ENCODE results near the gene FADS6. TPM values are rescaled to one million over a fixed set of nuclear protein-coding genes. Genes with fewer than 3 reads are reported as not detected.
"Not testable (repeated sequence)": the region's sequence is repeated elsewhere in the genome, so short reads cannot be mapped to it uniquely, and the experiment has no call there.

Gene FADS6
- total RNA-seq, 1 experiment from 2014 or later, result not detected

- no peak for DNase-seq
Measured at GRCh38 chr17:74922694-74923537, 29.5 kb upstream of the FADS6 start, which contains the start of gene USH1G. Gene USH1G, minus strand, starts transcription at chr17:74923255. Its CDS starts 182 bp downstream, at chr17:74923073.

GRCh38 chr17:74922172-74922571, 28.7 kb upstream of the FADS6 start:
- H3K27me3 ChIP-seq, result peaks cover 43% of the 10 kb centered on the region
- H3K9me3 ChIP-seq, result no peaks in the 10 kb centered on the region
- DNase-seq, result no peak

More at GRCh38 chr17:74922694-74923537, 29.5 kb upstream of the FADS6 start, which contains the start of gene USH1G:
- peak within 1 kb of the TSS; percentile 36 for H3K4me3 ChIP-seq
- H3K27me3 ChIP-seq, result peaks cover 44% of the 10 kb centered on the region
- no peaks in the 10 kb centered on the region for H3K9me3 ChIP-seq
- H3K36me3 ChIP-seq, result no peaks in the 10 kb centered on the region

GRCh38 chr17:74921769-74922168, 28.3 kb upstream of the FADS6 start:
- Histone ChIP-seq H3K36me3 (no peaks in the 10 kb centered on the region), H3K27me3 (peaks cover 40% of the 10 kb centered on the region), H3K4me3 (no peak overlapping the region), H3K9me3 (no peaks in the 10 kb centered on the region)
- DNase-seq, result no peak

More at GRCh38 chr17:74922172-74922571, 28.7 kb upstream of the FADS6 start:
- Histone ChIP-seq H3K4me3 (no peak overlapping the region), H3K36me3 (no peaks in the 10 kb centered on the region)

- no peak for DNase-seq
- H3K27me3 ChIP-seq, result peaks cover 37% of the 10 kb centered on the region
Measured at GRCh38 chr17:74921026-74921681, 27.7 kb upstream of the FADS6 start.

GRCh38 chr17:74920642-74921025, 27.2 kb upstream of the FADS6 start:
- no peak overlapping the region for H3K4me3 ChIP-seq
- no peaks in the 10 kb centered on the region for H3K36me3 ChIP-seq
- peaks cover 31% of the 10 kb centered on the region for H3K27me3 ChIP-seq
- no peaks in the 10 kb centered on the region for H3K9me3 ChIP-seq
- no peak for DNase-seq

More at GRCh38 chr17:74921026-74921681, 27.7 kb upstream of the FADS6 start:
- H3K9me3 ChIP-seq, result no peaks in the 10 kb centered on the region
- no peaks in the 10 kb centered on the region for H3K36me3 ChIP-seq
- H3K4me3 ChIP-seq, result no peak overlapping the region

GRCh38 chr17:74920306-74920620, 26.8 kb upstream of the FADS6 start:
- Histone ChIP-seq H3K36me3 (no peaks in the 10 kb centered on the region), H3K27me3 (peaks cover 28% of the 10 kb centered on the region), H3K9me3 (no peaks in the 10 kb centered on the region), H3K4me3 (no peak overlapping the region)
- no peak for DNase-seq

GRCh38 chr17:74919440-74920305, 26.2 kb upstream of the FADS6 start:
- Histone ChIP-seq H3K9me3 (no peaks in the 10 kb centered on the region), H3K4me3 (no peak overlapping the region), H3K36me3 (no peaks in the 10 kb centered on the region), H3K27me3 (peaks cover 22% of the 10 kb centered on the region)
- peak; percentile 36 for DNase-seq

GRCh38 chr17:74918906-74919305, 25.5 kb upstream of the FADS6 start:
- H3K9me3 ChIP-seq, result no peaks in the 10 kb centered on the region
- no peaks in the 10 kb centered on the region for H3K36me3 ChIP-seq
- peaks cover 14% of the 10 kb centered on the region for H3K27me3 ChIP-seq
- no peak for DNase-seq
- H3K4me3 ChIP-seq, result no peak overlapping the region

- Histone ChIP-seq H3K9me3 (no peaks in the 10 kb centered on the region), H3K36me3 (no peaks in the 10 kb centered on the region), H3K27me3 (peaks cover 2% of the 10 kb centered on the region), H3K4me3 (no peak overlapping the region)
- no peak for DNase-seq
Measured at GRCh38 chr17:74917430-74917829, 24.0 kb upstream of the FADS6 start.

GRCh38 chr17:74916851-74917199, 23.4 kb upstream of the FADS6 start:
- no peak for DNase-seq
- Histone ChIP-seq H3K36me3 (no peaks in the 10 kb centered on the region), H3K9me3 (no peaks in the 10 kb centered on the region), H3K27me3 (no peaks in the 10 kb centered on the region), H3K4me3 (no peak overlapping the region)

- Histone ChIP-seq H3K4me3 (no peak overlapping the region), H3K9me3 (no peaks in the 10 kb centered on the region), H3K27me3 (no peaks in the 10 kb centered on the region), H3K36me3 (no peaks in the 10 kb centered on the region)
- DNase-seq, result no peak
Measured at GRCh38 chr17:74916136-74916850, 22.9 kb upstream of the FADS6 start.

- H3K36me3 ChIP-seq, H3K27me3 ChIP-seq, H3K4me3 ChIP-seq, H3K9me3 ChIP-seq, DNase-seq: not testable (repeated sequence)
Measured at GRCh38 chr17:74911423-74911822, 18.0 kb upstream of the FADS6 start.

- not testable (repeated sequence) for H3K27me3 ChIP-seq, H3K4me3 ChIP-seq, DNase-seq, H3K9me3 ChIP-seq, H3K36me3 ChIP-seq
Measured at GRCh38 chr17:74909097-74909496, 15.7 kb upstream of the FADS6 start.

- H3K27me3 ChIP-seq, result peaks cover 4% of the 10 kb centered on the region; the same call in 1 of the 2 replicates
Measured at GRCh38 chr17:74907012-74907411, 13.6 kb upstream of the FADS6 start.

GRCh38 chr17:74906214-74906793, 12.9 kb upstream of the FADS6 start:
- peak; percentile 26 for DNase-seq
- not testable (repeated sequence) for H3K36me3 ChIP-seq, H3K9me3 ChIP-seq, H3K4me3 ChIP-seq, H3K27me3 ChIP-seq

More at GRCh38 chr17:74907012-74907411, 13.6 kb upstream of the FADS6 start:
- Histone ChIP-seq H3K9me3 (peaks cover 4% of the 10 kb centered on the region; the same call in 1 of the 2 replicates), H3K36me3 (no peaks in the 10 kb centered on the region), H3K4me3 (no peak overlapping the region)
- DNase-seq, result no peak
